ENCODE data around the gene VPS39. TPM values are rescaled to one million over a fixed set of nuclear protein-coding genes. Genes with fewer than 3 reads are reported as not detected.
A peak's percentile ranks its signal among the peaks of the same experiment; 100 is the strongest.

VPS39 gene
- total and polyA plus RNA-seq, 2 of the 13 experiments (the other 11 are each of a cell fraction or from before 2014, with no cell fraction given), result 22.9 to 32.0 TPM

DNA sequence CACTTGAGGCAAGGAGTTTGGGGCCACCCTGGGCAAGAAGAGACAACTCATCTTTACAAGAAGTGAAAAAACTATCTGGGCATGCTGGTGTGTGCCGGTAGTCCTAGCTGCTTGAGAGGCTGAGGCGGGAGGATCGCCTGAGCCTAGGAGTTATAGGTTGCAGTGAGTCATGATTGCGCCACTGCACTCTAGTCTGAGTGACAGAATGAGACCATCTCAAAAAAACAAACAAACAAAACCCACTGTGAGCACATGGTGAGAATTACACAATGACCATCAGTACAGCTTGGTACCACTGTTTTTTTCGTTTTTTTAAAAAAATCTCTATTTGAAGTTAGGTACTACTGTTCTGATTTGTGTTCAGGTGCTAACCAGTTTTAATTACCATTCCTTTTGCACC is 13.6 kb downstream of the VPS39 start (continued):
- TF ChIP-seq ZNF205 (CRISPR knock-in tag; IDR thresholded peaks at IDR 0.05) (peak; percentile 90), ZMYM4 (CRISPR knock-in tag; IDR thresholded peaks at IDR 0.05) (0 out of 2 replicates have a peak, but pooled peaks have one; percentile 26), SOX13 (IDR thresholded peaks at IDR 0.05) (no peak), SOX13 (CRISPR knock-in tag; conservative IDR thresholded peaks at IDR 0.05 in 1 of 2, IDR thresholded peaks at IDR 0.05 in 1 of 2) (peak in 1 of 2 experiments; percentile 54; a peak in 1 of 4 replicates), SAP130 (CRISPR knock-in tag; IDR thresholded peaks at IDR 0.05; ENCODE audit: low read depth) (peak; percentile 89), MIER3 (CRISPR knock-in tag; IDR thresholded peaks at IDR 0.05; ENCODE audit: borderline replicate concordance) (peak; percentile 46; the same call in 1 of the 2 replicates), TEAD3 (CRISPR knock-in tag; optimal IDR thresholded peaks at IDR 0.05; ENCODE audit: borderline replicate concordance) (peak; percentile 17), KAT2B (IDR thresholded peaks at IDR 0.05; ENCODE audit: borderline replicate concordance, low read depth, low read length) (no peak), FOXA1 (IDR thresholded peaks at IDR 0.05) (no peak), FOXA1 (CRISPR knock-in tag; IDR thresholded peaks at IDR 0.05) (0 out of 2 replicates have a peak, but pooled peaks have one; percentile 11), SOX5 (CRISPR knock-in tag; IDR thresholded peaks at IDR 0.05; ENCODE audit: borderline replicate concordance) (peak; percentile 56; the same call in 1 of the 2 replicates), ZNF350 (CRISPR knock-in tag; IDR thresholded peaks at IDR 0.05; ENCODE audit: borderline replicate concordance, low read depth) (no peak)
- TF ChIP-seq, protein P1, sequence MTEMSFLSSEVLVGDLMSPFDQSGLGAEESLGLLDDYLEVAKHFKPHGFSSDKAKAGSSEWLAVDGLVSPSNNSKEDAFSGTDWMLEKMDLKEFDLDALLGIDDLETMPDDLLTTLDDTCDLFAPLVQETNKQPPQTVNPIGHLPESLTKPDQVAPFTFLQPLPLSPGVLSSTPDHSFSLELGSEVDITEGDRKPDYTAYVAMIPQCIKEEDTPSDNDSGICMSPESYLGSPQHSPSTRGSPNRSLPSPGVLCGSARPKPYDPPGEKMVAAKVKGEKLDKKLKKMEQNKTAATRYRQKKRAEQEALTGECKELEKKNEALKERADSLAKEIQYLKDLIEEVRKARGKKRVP (CRISPR knock-in tag; IDR thresholded peaks at IDR 0.05), result peak in 1 of 2 experiments; percentile 41; a peak in 1 of 4 replicates
- TF ChIP-seq, protein P2, sequence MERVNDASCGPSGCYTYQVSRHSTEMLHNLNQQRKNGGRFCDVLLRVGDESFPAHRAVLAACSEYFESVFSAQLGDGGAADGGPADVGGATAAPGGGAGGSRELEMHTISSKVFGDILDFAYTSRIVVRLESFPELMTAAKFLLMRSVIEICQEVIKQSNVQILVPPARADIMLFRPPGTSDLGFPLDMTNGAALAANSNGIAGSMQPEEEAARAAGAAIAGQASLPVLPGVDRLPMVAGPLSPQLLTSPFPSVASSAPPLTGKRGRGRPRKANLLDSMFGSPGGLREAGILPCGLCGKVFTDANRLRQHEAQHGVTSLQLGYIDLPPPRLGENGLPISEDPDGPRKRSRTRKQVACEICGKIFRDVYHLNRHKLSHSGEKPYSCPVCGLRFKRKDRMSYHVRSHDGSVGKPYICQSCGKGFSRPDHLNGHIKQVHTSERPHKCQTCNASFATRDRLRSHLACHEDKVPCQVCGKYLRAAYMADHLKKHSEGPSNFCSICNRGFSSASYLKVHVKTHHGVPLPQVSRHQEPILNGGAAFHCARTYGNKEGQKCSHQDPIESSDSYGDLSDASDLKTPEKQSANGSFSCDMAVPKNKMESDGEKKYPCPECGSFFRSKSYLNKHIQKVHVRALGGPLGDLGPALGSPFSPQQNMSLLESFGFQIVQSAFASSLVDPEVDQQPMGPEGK (CRISPR knock-in tag; IDR thresholded peaks at IDR 0.05), result no peak
- TF ChIP-seq, protein P3, sequence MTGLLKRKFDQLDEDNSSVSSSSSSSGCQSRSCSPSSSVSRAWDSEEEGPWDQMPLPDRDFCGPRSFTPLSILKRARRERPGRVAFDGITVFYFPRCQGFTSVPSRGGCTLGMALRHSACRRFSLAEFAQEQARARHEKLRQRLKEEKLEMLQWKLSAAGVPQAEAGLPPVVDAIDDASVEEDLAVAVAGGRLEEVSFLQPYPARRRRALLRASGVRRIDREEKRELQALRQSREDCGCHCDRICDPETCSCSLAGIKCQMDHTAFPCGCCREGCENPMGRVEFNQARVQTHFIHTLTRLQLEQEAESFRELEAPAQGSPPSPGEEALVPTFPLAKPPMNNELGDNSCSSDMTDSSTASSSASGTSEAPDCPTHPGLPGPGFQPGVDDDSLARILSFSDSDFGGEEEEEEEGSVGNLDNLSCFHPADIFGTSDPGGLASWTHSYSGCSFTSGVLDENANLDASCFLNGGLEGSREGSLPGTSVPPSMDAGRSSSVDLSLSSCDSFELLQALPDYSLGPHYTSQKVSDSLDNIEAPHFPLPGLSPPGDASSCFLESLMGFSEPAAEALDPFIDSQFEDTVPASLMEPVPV (CRISPR knock-in tag; IDR thresholded peaks at IDR 0.05), result no peak
- TF ChIP-seq, protein P4, sequence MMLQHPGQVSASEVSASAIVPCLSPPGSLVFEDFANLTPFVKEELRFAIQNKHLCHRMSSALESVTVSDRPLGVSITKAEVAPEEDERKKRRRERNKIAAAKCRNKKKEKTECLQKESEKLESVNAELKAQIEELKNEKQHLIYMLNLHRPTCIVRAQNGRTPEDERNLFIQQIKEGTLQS (CRISPR knock-in tag; IDR thresholded peaks at IDR 0.05), result peak; percentile 90
- TF ChIP-seq, protein P5, sequence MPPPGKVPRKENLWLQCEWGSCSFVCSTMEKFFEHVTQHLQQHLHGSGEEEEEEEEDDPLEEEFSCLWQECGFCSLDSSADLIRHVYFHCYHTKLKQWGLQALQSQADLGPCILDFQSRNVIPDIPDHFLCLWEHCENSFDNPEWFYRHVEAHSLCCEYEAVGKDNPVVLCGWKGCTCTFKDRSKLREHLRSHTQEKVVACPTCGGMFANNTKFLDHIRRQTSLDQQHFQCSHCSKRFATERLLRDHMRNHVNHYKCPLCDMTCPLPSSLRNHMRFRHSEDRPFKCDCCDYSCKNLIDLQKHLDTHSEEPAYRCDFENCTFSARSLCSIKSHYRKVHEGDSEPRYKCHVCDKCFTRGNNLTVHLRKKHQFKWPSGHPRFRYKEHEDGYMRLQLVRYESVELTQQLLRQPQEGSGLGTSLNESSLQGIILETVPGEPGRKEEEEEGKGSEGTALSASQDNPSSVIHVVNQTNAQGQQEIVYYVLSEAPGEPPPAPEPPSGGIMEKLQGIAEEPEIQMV (CRISPR knock-in tag; IDR thresholded peaks at IDR 0.05; ENCODE audit: low read depth), result no peak
- TF ChIP-seq, protein P6, sequence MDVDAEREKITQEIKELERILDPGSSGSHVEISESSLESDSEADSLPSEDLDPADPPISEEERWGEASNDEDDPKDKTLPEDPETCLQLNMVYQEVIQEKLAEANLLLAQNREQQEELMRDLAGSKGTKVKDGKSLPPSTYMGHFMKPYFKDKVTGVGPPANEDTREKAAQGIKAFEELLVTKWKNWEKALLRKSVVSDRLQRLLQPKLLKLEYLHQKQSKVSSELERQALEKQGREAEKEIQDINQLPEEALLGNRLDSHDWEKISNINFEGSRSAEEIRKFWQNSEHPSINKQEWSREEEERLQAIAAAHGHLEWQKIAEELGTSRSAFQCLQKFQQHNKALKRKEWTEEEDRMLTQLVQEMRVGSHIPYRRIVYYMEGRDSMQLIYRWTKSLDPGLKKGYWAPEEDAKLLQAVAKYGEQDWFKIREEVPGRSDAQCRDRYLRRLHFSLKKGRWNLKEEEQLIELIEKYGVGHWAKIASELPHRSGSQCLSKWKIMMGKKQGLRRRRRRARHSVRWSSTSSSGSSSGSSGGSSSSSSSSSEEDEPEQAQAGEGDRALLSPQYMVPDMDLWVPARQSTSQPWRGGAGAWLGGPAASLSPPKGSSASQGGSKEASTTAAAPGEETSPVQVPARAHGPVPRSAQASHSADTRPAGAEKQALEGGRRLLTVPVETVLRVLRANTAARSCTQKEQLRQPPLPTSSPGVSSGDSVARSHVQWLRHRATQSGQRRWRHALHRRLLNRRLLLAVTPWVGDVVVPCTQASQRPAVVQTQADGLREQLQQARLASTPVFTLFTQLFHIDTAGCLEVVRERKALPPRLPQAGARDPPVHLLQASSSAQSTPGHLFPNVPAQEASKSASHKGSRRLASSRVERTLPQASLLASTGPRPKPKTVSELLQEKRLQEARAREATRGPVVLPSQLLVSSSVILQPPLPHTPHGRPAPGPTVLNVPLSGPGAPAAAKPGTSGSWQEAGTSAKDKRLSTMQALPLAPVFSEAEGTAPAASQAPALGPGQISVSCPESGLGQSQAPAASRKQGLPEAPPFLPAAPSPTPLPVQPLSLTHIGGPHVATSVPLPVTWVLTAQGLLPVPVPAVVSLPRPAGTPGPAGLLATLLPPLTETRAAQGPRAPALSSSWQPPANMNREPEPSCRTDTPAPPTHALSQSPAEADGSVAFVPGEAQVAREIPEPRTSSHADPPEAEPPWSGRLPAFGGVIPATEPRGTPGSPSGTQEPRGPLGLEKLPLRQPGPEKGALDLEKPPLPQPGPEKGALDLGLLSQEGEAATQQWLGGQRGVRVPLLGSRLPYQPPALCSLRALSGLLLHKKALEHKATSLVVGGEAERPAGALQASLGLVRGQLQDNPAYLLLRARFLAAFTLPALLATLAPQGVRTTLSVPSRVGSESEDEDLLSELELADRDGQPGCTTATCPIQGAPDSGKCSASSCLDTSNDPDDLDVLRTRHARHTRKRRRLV (CRISPR knock-in tag; IDR thresholded peaks at IDR 0.05), result 0 out of 2 replicates have a peak, but pooled peaks have one; percentile 21

All from HepG2 (cell line).